HG03432 (cell line): ENCODE data around the gene RNF168.
"Not testable (repeated sequence)": the region's sequence is repeated elsewhere in the genome, so short reads cannot be mapped to it uniquely, and the experiment has no call there.

Experiments used
- ATAC-seq: cut with Tn5 transposase; IDR thresholded peaks from one replicate; pipeline ENCODE4 v1.9.1; 2021; ENCODE audit warnings: mild to moderate bottlenecking, moderate library complexity; ENCODE audit not compliant: unreplicated experiment

RNF168 gene

GRCh38 chr3:196517162-196517800 lies 13.7 kb upstream of the RNF168 start:
- ATAC-seq: no peak

GRCh38 chr3:196514913-196515621 lies 11.5 kb upstream of the RNF168 start, which contains the start of gene SMCO1:
Gene SMCO1 (minus strand): TSS chr3:196515346. CDS start chr3:196515209, 137 bp downstream.
- ATAC-seq: no peak

- no peak for ATAC-seq
Observed at GRCh38 chr3:196514350-196514716, 10.8 kb upstream of the RNF168 start.

- ATAC-seq: no peak
Observed at GRCh38 chr3:196513697-196514349, 10.3 kb upstream of the RNF168 start.

GRCh38 chr3:196511646-196512425 lies 8.3 kb upstream of the RNF168 start:
- ATAC-seq: not testable (repeated sequence)

- ATAC-seq: not testable (repeated sequence)
Observed at GRCh38 chr3:196511108-196511507, 7.5 kb upstream of the RNF168 start.

- ATAC-seq: no peak
Observed at GRCh38 chr3:196506687-196507086, 3.1 kb upstream of the RNF168 start.

GRCh38 chr3:196504556-196504955 lies 988 bp upstream of the RNF168 start:
- no peak for ATAC-seq

- not testable (repeated sequence) for ATAC-seq
Observed at GRCh38 chr3:196504077-196504398, 470 bp upstream of the RNF168 start.

GRCh38 chr3:196502775-196503195 lies 783 bp downstream of the RNF168 start:
- peak; percentile 4 for ATAC-seq

GRCh38 chr3:196501316-196502044 lies 2.1 kb downstream of the RNF168 start:
- no peak for ATAC-seq

GRCh38 chr3:196499807-196500524 lies 3.6 kb downstream of the RNF168 start:
- no peak for ATAC-seq

GRCh38 chr3:196499061-196499460 lies 4.5 kb downstream of the RNF168 start:
- no peak for ATAC-seq

GRCh38 chr3:196498297-196498696 lies 5.3 kb downstream of the RNF168 start:
- ATAC-seq: no peak

GRCh38 chr3:196496183-196496582 lies 7.4 kb downstream of the RNF168 start:
- ATAC-seq: no peak

GRCh38 chr3:196493292-196493691 lies 10.3 kb downstream of the RNF168 start:
- no peak for ATAC-seq

GRCh38 chr3:196492080-196492479 lies 11.5 kb downstream of the RNF168 start:
- no peak for ATAC-seq

- no peak for ATAC-seq
Observed at GRCh38 chr3:196489747-196490146, 13.8 kb downstream of the RNF168 start.

- no peak for ATAC-seq
Observed at GRCh38 chr3:196486263-196486662, 17.3 kb downstream of the RNF168 start.

- ATAC-seq: no peak
Observed at GRCh38 chr3:196477678-196478077, 25.9 kb downstream of the RNF168 start.
